K562 (cell line): ENCODE results near the gene DIP2A. TPM values are rescaled to one million over a fixed set of nuclear protein-coding genes. Genes with fewer than 3 reads are reported as not detected.

ENCODE experiments used
- ATAC-seq: fragments of 200-7000 bp; cut with Tn5 transposase; 3 replicates; pipeline ENCODE4 v1.9.1; 2020; ENCODE audit warnings: moderate library complexity
- BruUV-seq: library from RNA; stranded (reverse); fragments of 400-500 nt; replicated peaks from 2 replicates; lab custom pipeline; 2021; lab: Mats Ljungman, UMichigan
- CTCF ChIA-PET: fragments of 300-600 bp; formaldehyde crosslinking; extraction: SDS; loops from one replicate; lab custom pipeline; 2021; ENCODE audit warnings: low intra/inter-chr PET ratio; lab: Yijun Ruan, JAX
- POLR2A ChIA-PET: fragments of 300-600, 350-650 bp; sonication (Branson Sonifier 250); formaldehyde crosslinking; extraction: SDS; loops from one replicate; lab custom pipeline; 2021; ENCODE audit warnings: antibody characterized with exemption, inconsistent platforms; lab: Yijun Ruan, JAX
- DNase-seq, 4 experiments: peaks; one replicate each; pipeline versions ENCODE4 v3.0.0 to v3.0.0-alpha.2; 2011 to 2018; ENCODE audit warnings: low spot score in 3 of 4, mixed read lengths in 3 of 4; ENCODE audit errors: extremely low read depth in 1 of 4
- FAIRE-seq: peaks from 2 replicates; lab custom pipeline; 2011; peaks lifted over from hg19 to GRCh38; lab: Jason Lieb, UNC
- H2AFZ ChIP-seq: 2 replicates; pipeline ENCODE4 v1.6.0; 2011; ENCODE audit warnings: low read depth, low read length, control low read depth, inconsistent platforms
- H3K27ac ChIP-seq: fragments of 200-600 bp; 3 replicates; pipeline ENCODE4 v1.8.0; 2011; ENCODE audit warnings: low read depth, mild to moderate bottlenecking, control low read depth, inconsistent platforms, low read length, moderate library complexity, mixed read lengths; ENCODE audit errors: extremely low read depth
- H3K27me3 ChIP-seq, 2 experiments: fragments of 300-600 bp in 1 of 2; 2 replicates in 1 of 2; 3 replicates in 1 of 2; pipeline versions ENCODE4 v1.6.0 to v1.8.0; 2011; ENCODE audit warnings: inconsistent platforms in 2 of 2, low read length in 2 of 2, mild to moderate bottlenecking in 1 of 2, mixed read lengths in 1 of 2, moderate library complexity in 1 of 2; ENCODE audit not compliant: control insufficient read depth in 2 of 2, insufficient read depth in 2 of 2
- H3K36me3 ChIP-seq: fragments of 300-600 bp; 3 replicates; pipeline ENCODE4 v1.8.0; 2011; ENCODE audit warnings: mild to moderate bottlenecking, low read length, inconsistent platforms; ENCODE audit not compliant: control insufficient read depth, insufficient read depth
- H3K4me1 ChIP-seq, 2 experiments: fragments of 200-600 bp in 1 of 2; replicated peaks in 1 of 2; 2 replicates in 1 of 2; 3 replicates in 1 of 2; pipeline versions ENCODE4 v1.5.1 to v1.8.0; 2011; ENCODE audit warnings: inconsistent platforms in 2 of 2, low read length in 2 of 2, mild to moderate bottlenecking in 1 of 2, mixed read lengths in 1 of 2, moderate library complexity in 1 of 2; ENCODE audit not compliant: control insufficient read depth in 2 of 2, insufficient read depth in 2 of 2
- H3K4me2 ChIP-seq: 2 replicates; pipeline ENCODE4 v1.6.1; 2011; ENCODE audit warnings: low read length, control low read depth, inconsistent platforms, mixed read lengths; ENCODE audit not compliant: insufficient read depth
- H3K4me3 ChIP-seq: fragments of 200-600 bp; sonication (generic), shearing (Covaris generic); 2 replicates; pipeline ENCODE4 v1.5.1; 2016; ENCODE audit warnings: control low read depth, inconsistent platforms
- H3K79me2 ChIP-seq: fragments of 200-600 bp; 3 replicates; pipeline ENCODE4 v1.8.0; 2011; ENCODE audit warnings: low read length, inconsistent platforms; ENCODE audit not compliant: control insufficient read depth, insufficient read depth
- H3K9ac ChIP-seq, 2 experiments: 2 replicates each; pipeline versions ENCODE4 v1.6.0 to v1.6.1; 2011; ENCODE audit warnings: low read depth in 2 of 2, low read length in 2 of 2, control low read depth in 1 of 2, inconsistent platforms in 1 of 2, mild to moderate bottlenecking in 1 of 2, mixed read lengths in 1 of 2; ENCODE audit not compliant: insufficient read depth in 1 of 2
- H3K9me1 ChIP-seq: one replicate; pipeline ENCODE4 v1.6.0; 2011; ENCODE audit warnings: inconsistent platforms, mild to moderate bottlenecking, low read length, moderate library complexity; ENCODE audit not compliant: control insufficient read depth, insufficient read depth
- H3K9me3 ChIP-seq: replicated peaks from 2 replicates; pipeline ENCODE4 v1.5.1; 2011; ENCODE audit warnings: low read depth, low read length, inconsistent platforms; ENCODE audit not compliant: control insufficient read depth, insufficient read depth
- H4K20me1 ChIP-seq: replicated peaks from 2 replicates; pipeline ENCODE4 v1.6.1; 2011; ENCODE audit warnings: low read length, inconsistent platforms, mixed read lengths; ENCODE audit not compliant: control insufficient read depth, insufficient read depth
- ARID4B ChIP-seq: sonication (generic); formaldehyde crosslinking; IDR thresholded peaks from 2 replicates; pipeline ENCODE4 v1.8.0; 2022; ENCODE audit warnings: mild to moderate bottlenecking, missing genetic modification reagents
- CBX3 ChIP-seq, 2 experiments: IDR thresholded peaks; 1 replicate in 1 of 2; 2 replicates in 1 of 2; pipeline ENCODE4 v1.6.1; 2012; ENCODE audit warnings: inconsistent platforms in 2 of 2, low read length in 2 of 2, borderline replicate concordance in 1 of 2, control low read depth in 1 of 2
- DDX20 ChIP-seq: fragments of 450-650 bp; IDR thresholded peaks from 2 replicates; pipeline ENCODE4 v1.6.1; 2016; ENCODE audit warnings: missing genetic modification characterization, low read depth, mild to moderate bottlenecking, missing compliant biosample characterization, moderate library complexity
- E2F4 ChIP-seq: sonication (generic); formaldehyde crosslinking; IDR thresholded peaks from 2 replicates; pipeline ENCODE4 v1.8.0; 2022; ENCODE audit warnings: mild to moderate bottlenecking, low read depth, missing genetic modification reagents
- KLF16 ChIP-seq: IDR thresholded peaks from 2 replicates; pipeline ENCODE4 v1.6.1; 2016; ENCODE audit warnings: antibody characterized with exemption
- NR4A1 ChIP-seq, 2 experiments: fragments of 250-450 bp in 1 of 2; fragments of 450-650 bp in 1 of 2; sonication (Bioruptor Pico) in 1 of 2; IDR thresholded peaks; 2 replicates each; pipeline versions ENCODE4 v1.4.0 to v1.6.1; 2016 to 2020; ENCODE audit warnings: mild to moderate bottlenecking in 2 of 2, missing compliant biosample characterization in 1 of 2, missing genetic modification characterization in 1 of 2, moderate library complexity in 1 of 2
- RERE ChIP-seq: sonication (generic); formaldehyde crosslinking; IDR thresholded peaks from 2 replicates; pipeline ENCODE4 v1.8.0; 2023; ENCODE audit warnings: missing genetic modification reagents, mild to moderate bottlenecking, borderline replicate concordance
- SMAD2 ChIP-seq: fragments of 150-350 bp; IDR thresholded peaks from 2 replicates; pipeline ENCODE4 v1.6.1; 2014; ENCODE audit warnings: low read depth, mild to moderate bottlenecking, low read length
- TSC22D4 ChIP-seq: fragments of 450-650 bp; IDR thresholded peaks from 2 replicates; pipeline ENCODE4 v1.6.1; 2016; ENCODE audit warnings: missing genetic modification characterization, missing biosample characterization, control low read depth
- WGBS: fragments of 100-300 bp; shearing (Covaris generic); methylation state at CpG from one replicate; pipeline ENCODE4 v1.1.6; 2016; ENCODE audit warnings: low coverage, mixed read lengths; ENCODE audit not compliant: insufficient coverage; ENCODE audit errors: missing lambda C conversion rate; 5-methylcytosine and 5-hydroxymethylcytosine counted together
- in situ Hi-C: fragments of 300-500 bp; cut with MboI; formaldehyde crosslinking; loops from 4 replicates; pipeline ENCODE4 v1.15.0; 2018; ENCODE audit warnings: inconsistent platforms, mixed read lengths
- intact Hi-C: fragments of 100-400 bp; cut with micrococcal nuclease; formaldehyde crosslinking; loops from 2 replicates; pipeline ENCODE4 v1.14.2; 2022
- polyA plus RNA-seq, 8 experiments: library from polyadenylated mRNA; depleted of rRNA in 4 of 8; stranded (reverse) in 5 of 8; unstranded in 3 of 8; fragments of >200 nt; fragmentation: Nextera tagmentation in 2 of 8; fragmentation: Illumina TruSeq in 1 of 8; extraction: Ambion mirVana in 2 of 8; extraction: Trizol in 1 of 8; gene quantifications; 2 replicates each; pipeline versions ENCODE4 v1.2.1 to v1.2.3, GENCODE V29; 2011 to 2014; ENCODE audit warnings: inconsistent platforms in 1 of 8, missing spikeins in 1 of 8
- total RNA-seq, 7 experiments: library from RNA; depleted of rRNA in 6 of 7; stranded (reverse); fragments of >200 nt in 6 of 7; fragmentation: Illumina TruSeq in 2 of 7; extraction: Trizol in 2 of 7; gene quantifications; 2 replicates each; pipeline versions ENCODE4 v1.2.1 to v1.2.3, GENCODE V29; 2011 to 2021; ENCODE audit warnings: low replicate concordance in 1 of 7

DIP2A gene
- total and polyA plus RNA-seq, 9 of the 15 experiments (the other 6 are each of a cell fraction or from before 2014, with no cell fraction given) = 4.3 to 34.5 (median 20.3) TPM

GRCh38 chr21:46545911-46546310 lies 87.2 kb downstream of the DIP2A start:
- H3K9ac ChIP-seq = 0 out of 4 replicates have a peak overlapping the region, but pooled peaks of 1 of the 2 experiments have one; percentile 5
- no TSS peak for BruUV-seq
- TF ChIP-seq KLF16 (no peak), ARID4B (CRISPR knock-in tag) (no peak), TSC22D4 (tag) (no peak), RERE (no peak), E2F4 (CRISPR knock-in tag) (no peak), DDX20 (tag) (no peak), NR4A1 (CRISPR knock-in tag; IDR thresholded peaks at IDR 0.05) (no peak), NR4A1 (tag; IDR thresholded peaks at IDR 0.05) (no peak), SMAD2 (no peak), CBX3 (IDR thresholded peaks at IDR 0.05; ENCODE audit: borderline replicate concordance in 1 of 2, low read length in 2 of 2) (no peak)

More at GRCh38 chr21:46545911-46546310, 87.2 kb downstream of the DIP2A start:
- H4K20me1 ChIP-seq = no peaks in the 10 kb centered on the region
- no peaks in the 10 kb centered on the region for H3K27me3 ChIP-seq
- no peak overlapping the region for H2AFZ ChIP-seq
- no peak overlapping the region for H3K4me3 ChIP-seq
- ChIA-PET POLR2A (no interaction called here), CTCF (no interaction called here)
- H3K79me2 ChIP-seq = no peaks in the 10 kb centered on the region
- no peak overlapping the region for H3K4me2 ChIP-seq
- WGBS = 85% methylated on average over 8 of the region's 8 CpGs
- ATAC-seq (no peak; the same call in 2 of the 3 replicates), DNase-seq (no peak), FAIRE-seq (no peak)
- no peak overlapping the region for H3K27ac ChIP-seq
- intact Hi-C loops (no loop called here), in situ Hi-C loops (no loop called here)
- H3K9me3 ChIP-seq = no peaks in the 10 kb centered on the region
- H3K36me3 ChIP-seq = peaks cover 74% of the 10 kb centered on the region; the same call in 2 of the 3 replicates
- H3K4me1 ChIP-seq = peaks cover 0 to 4% of the 10 kb centered on the region in 2 experiments; a peak in 1 of 5 replicates
- H3K9me1 ChIP-seq = no peaks in the 10 kb centered on the region
